Measurements from ENCODE around the gene CBY1.

The CBY1 gene

GRCh38 chr22:38716826-38717225, 60.4 kb downstream of the CBY1 start:
- H3K27me3 Mint-ChIP-seq (ENCODE audit: low read depth), result no peaks in the 10 kb centered on the region
- peak overlapping the region; percentile 71 to 85 (median 83) for H3K27ac Mint-ChIP-seq
- peak overlapping the region in 2 of 3 experiments; percentile 23 to 25 for H3K4me3 Mint-ChIP-seq
- peaks cover 32% of the 10 kb centered on the region for H3K36me3 Mint-ChIP-seq (ENCODE audit: low read depth)
- TF ChIP-seq CTCF (IDR thresholded peaks at IDR 0.05; ENCODE audit: unreplicated experiment in 3 of 3), result no peak
- no peaks in the 10 kb centered on the region for H3K9me3 Mint-ChIP-seq
- H3K4me1 Mint-ChIP-seq, result peaks cover 64% of the 10 kb centered on the region

- no peak for TF ChIP-seq CTCF (IDR thresholded peaks at IDR 0.05; ENCODE audit: unreplicated experiment in 3 of 3)
- Mint-ChIP-seq H3K9me3 (no peaks in the 10 kb centered on the region), H3K36me3 (ENCODE audit: low read depth) (peaks cover 35% of the 10 kb centered on the region), H3K4me3 (peak overlapping the region in 1 of 3 experiments; percentile 4), H3K27ac (peak overlapping the region; percentile 71 to 85 (median 83)), H3K4me1 (peaks cover 60% of the 10 kb centered on the region), H3K27me3 (ENCODE audit: low read depth) (no peaks in the 10 kb centered on the region)
Measured at GRCh38 chr22:38717244-38717643, 60.8 kb downstream of the CBY1 start.

GRCh38 chr22:38718414-38718813, 62.0 kb downstream of the CBY1 start:
- peak; percentile 30 to 38 (median 37) for TF ChIP-seq CTCF (IDR thresholded peaks at IDR 0.05; ENCODE audit: unreplicated experiment in 3 of 3)
- Mint-ChIP-seq H3K27ac (peak overlapping the region; percentile 71 to 85 (median 83)), H3K36me3 (ENCODE audit: low read depth) (peaks cover 46% of the 10 kb centered on the region), H3K9me3 (no peaks in the 10 kb centered on the region), H3K4me1 (peaks cover 48% of the 10 kb centered on the region), H3K27me3 (ENCODE audit: low read depth) (no peaks in the 10 kb centered on the region), H3K4me3 (no peak overlapping the region)

GRCh38 chr22:38719196-38719595, 62.8 kb downstream of the CBY1 start:
- H3K4me3 Mint-ChIP-seq, result no peak overlapping the region
- H3K4me1 Mint-ChIP-seq, result peaks cover 42% of the 10 kb centered on the region
- peaks cover 53% of the 10 kb centered on the region for H3K36me3 Mint-ChIP-seq (ENCODE audit: low read depth)
- TF ChIP-seq CTCF (IDR thresholded peaks at IDR 0.05; ENCODE audit: unreplicated experiment in 3 of 3), result no peak
- H3K9me3 Mint-ChIP-seq, result no peaks in the 10 kb centered on the region
- H3K27me3 Mint-ChIP-seq (ENCODE audit: low read depth), result no peaks in the 10 kb centered on the region
- no peak overlapping the region for H3K27ac Mint-ChIP-seq

GRCh38 chr22:38720350-38720749, 63.9 kb downstream of the CBY1 start:
- no peak overlapping the region for H3K27ac Mint-ChIP-seq
- TF ChIP-seq CTCF (IDR thresholded peaks at IDR 0.05; ENCODE audit: unreplicated experiment in 3 of 3), result no peak
- no peaks in the 10 kb centered on the region for H3K9me3 Mint-ChIP-seq
- peaks cover 65% of the 10 kb centered on the region for H3K36me3 Mint-ChIP-seq (ENCODE audit: low read depth)
- no peak overlapping the region for H3K4me3 Mint-ChIP-seq
- H3K4me1 Mint-ChIP-seq, result peaks cover 31% of the 10 kb centered on the region
- H3K27me3 Mint-ChIP-seq (ENCODE audit: low read depth), result no peaks in the 10 kb centered on the region

- no peak overlapping the region for H3K4me3 Mint-ChIP-seq
- peaks cover 22% of the 10 kb centered on the region for H3K4me1 Mint-ChIP-seq
- H3K27me3 Mint-ChIP-seq (ENCODE audit: low read depth), result no peaks in the 10 kb centered on the region
- H3K9me3 Mint-ChIP-seq, result no peaks in the 10 kb centered on the region
- peaks cover 74% of the 10 kb centered on the region for H3K36me3 Mint-ChIP-seq (ENCODE audit: low read depth)
- TF ChIP-seq CTCF (IDR thresholded peaks at IDR 0.05; ENCODE audit: unreplicated experiment in 3 of 3), result no peak
- no peak overlapping the region for H3K27ac Mint-ChIP-seq
Measured at GRCh38 chr22:38721551-38721950, 65.1 kb downstream of the CBY1 start.

Data from nephron (organoid).